GM12878 (cell line): ENCODE results near the gene RNU6-9. TPM values are rescaled to one million over a fixed set of nuclear protein-coding genes. Genes with fewer than 3 reads are reported as not detected.

ENCODE experiments used
- ATAC-seq: fragments of 200-7000 bp; cut with Tn5 transposase; 3 replicates; pipeline ENCODE4 v1.9.1; 2020; ENCODE audit warnings: mild to moderate bottlenecking, moderate library complexity
- BruUV-seq: library from RNA; stranded (reverse); fragments of 400-500 nt; replicated peaks from 2 replicates; lab custom pipeline; 2021; lab: Mats Ljungman, UMichigan
- CTCF ChIA-PET: fragments of 300-600 bp; sonication (Branson Sonifier 250); formaldehyde crosslinking; extraction: SDS; loops from one replicate; lab custom pipeline; 2021; ENCODE audit warnings: inconsistent platforms; lab: Yijun Ruan, JAX
- POLR2A ChIA-PET: fragments of 350-600 bp; formaldehyde crosslinking; extraction: SDS; loops from one replicate; lab custom pipeline; 2021; ENCODE audit warnings: inconsistent platforms; lab: Charles Lee
- RAD21 ChIA-PET: fragments of 300-600 bp; sonication (Branson Sonifier 250); formaldehyde crosslinking; loops from one replicate; lab custom pipeline; 2023; ENCODE audit warnings: antibody characterized with exemption; ENCODE audit not compliant: unreplicated experiment; lab: Charles Lee
- SMC1A ChIA-PET: fragments of 300-600 bp; sonication (Branson Sonifier 250); formaldehyde crosslinking; loops from one replicate; lab custom pipeline; 2023; ENCODE audit not compliant: unreplicated experiment, uncharacterized antibody; lab: Charles Lee
- DNase-seq: peaks from one replicate; pipeline ENCODE4 v3.0.0-alpha.2; 2011; ENCODE audit warnings: low read depth, low spot score
- FAIRE-seq: peaks from 3 replicates; lab custom pipeline; 2011; peaks lifted over from hg19 to GRCh38; lab: Jason Lieb, UNC
- H2AFZ ChIP-seq: 2 replicates; pipeline ENCODE4 v1.6.0; 2011; ENCODE audit warnings: low read depth, low read length, control low read depth; ENCODE audit not compliant: control insufficient read depth
- H3K27ac ChIP-seq: 2 replicates; pipeline ENCODE4 v1.5.1; 2011; ENCODE audit warnings: control low read depth; ENCODE audit not compliant: control insufficient read depth, insufficient read depth
- H3K27me3 ChIP-seq, 2 experiments: replicated peaks in 1 of 2; 2 replicates each; pipeline versions ENCODE4 v1.6.0 to v1.6.1; 2011; ENCODE audit warnings: low read length in 1 of 2; ENCODE audit not compliant: control insufficient read depth in 2 of 2, insufficient read depth in 2 of 2
- H3K36me3 ChIP-seq, 2 experiments: 2 replicates each; pipeline ENCODE4 v1.5.1; 2011; ENCODE audit warnings: low read length in 1 of 2; ENCODE audit not compliant: control insufficient read depth in 2 of 2, insufficient read depth in 2 of 2
- H3K4me1 ChIP-seq: 2 replicates; pipeline ENCODE4 v1.6.1; 2011; ENCODE audit warnings: mild to moderate bottlenecking, low read length, moderate library complexity, mixed read lengths; ENCODE audit not compliant: control insufficient read depth, insufficient read depth
- H3K4me2 ChIP-seq: 2 replicates; pipeline ENCODE4 v1.6.0; 2011; ENCODE audit warnings: control low read depth; ENCODE audit not compliant: control insufficient read depth, insufficient read depth
- H3K4me3 ChIP-seq: fragments of 200-600 bp; sonication (generic); 2 replicates; pipeline ENCODE4 v1.5.1; 2016
- H3K79me2 ChIP-seq: 2 replicates; pipeline ENCODE4 v1.6.0; 2011; ENCODE audit warnings: low read length; ENCODE audit not compliant: control insufficient read depth, insufficient read depth
- H3K9ac ChIP-seq: 2 replicates; pipeline ENCODE4 v1.8.0; 2011; ENCODE audit warnings: low read length, control low read depth, mixed read lengths; ENCODE audit not compliant: control insufficient read depth, insufficient read depth
- H3K9me3 ChIP-seq: replicated peaks from 3 replicates; pipeline ENCODE4 v1.5.1; 2011; ENCODE audit warnings: mild to moderate bottlenecking, low read length; ENCODE audit not compliant: control insufficient read depth, insufficient read depth
- H4K20me1 ChIP-seq: 2 replicates; pipeline ENCODE4 v1.6.0; 2011; ENCODE audit not compliant: control insufficient read depth, insufficient read depth
- BMI1 ChIP-seq: fragments of 450-650 bp; IDR thresholded peaks from 2 replicates; pipeline ENCODE4 v1.6.1; 2016; ENCODE audit warnings: mild to moderate bottlenecking, moderate library complexity, borderline replicate concordance
- MXI1 ChIP-seq: fragments of 150-350 bp; IDR thresholded peaks from 2 replicates; pipeline ENCODE4 v1.6.1; 2011; ENCODE audit warnings: low read depth, mild to moderate bottlenecking, inconsistent platforms, low read length, improper control_type of control experiment
- POLR2A ChIP-seq: IDR thresholded peaks from 2 replicates; pipeline ENCODE4 v1.6.1; 2011; ENCODE audit warnings: low read depth, mild to moderate bottlenecking, low read length
- POLR2AphosphoS2 ChIP-seq: IDR thresholded peaks from 2 replicates; pipeline ENCODE4 v1.6.1; 2011; ENCODE audit warnings: low read depth, mild to moderate bottlenecking, low read length, improper control_type of control experiment, moderate library complexity
- RFX5 ChIP-seq: IDR thresholded peaks from 2 replicates; pipeline ENCODE4 v1.6.1; 2011; ENCODE audit warnings: low read depth, low read length, improper control_type of control experiment
- TCF12 ChIP-seq: IDR thresholded peaks from 2 replicates; pipeline ENCODE4 v1.6.1; 2011; ENCODE audit warnings: low read depth, mild to moderate bottlenecking, low read length
- YY1 ChIP-seq: IDR thresholded peaks from 2 replicates; pipeline ENCODE4 v1.6.1; 2011; ENCODE audit warnings: low read depth, mild to moderate bottlenecking, low read length
- WGBS: methylation state at CpG from one replicate; pipeline ENCODE4 v1.1.6; 2016; ENCODE audit warnings: low lambda C conversion rate; ENCODE audit not compliant: insufficient replicate concordance, insufficient coverage; ENCODE audit errors: missing lambda C conversion rate; 5-methylcytosine and 5-hydroxymethylcytosine counted together
- in situ Hi-C: fragments of 300-500 bp; cut with MboI; formaldehyde crosslinking; loops from 9 replicates; pipeline ENCODE4 v1.14.3; 2018; ENCODE audit warnings: mixed read lengths
- intact Hi-C: fragments of 100-400 bp; cut with micrococcal nuclease; formaldehyde crosslinking; loops from one replicate; pipeline ENCODE4 v1.14.2; 2022; ENCODE audit not compliant: unreplicated experiment
- polyA plus RNA-seq, 11 experiments: library from polyadenylated mRNA; depleted of rRNA in 4 of 11; unstranded in 6 of 11; stranded (reverse) in 5 of 11; fragments of >200 nt; fragmentation: Nextera tagmentation in 4 of 11; fragmentation: Illumina TruSeq in 1 of 11; extraction: Ambion mirVana in 4 of 11; extraction: Trizol in 1 of 11; gene quantifications; 1 replicate in 1 of 11; 2 replicates in 10 of 11; pipeline versions ENCODE4 v1.2.1 to v1.2.3, GENCODE V29; 2011 to 2016; ENCODE audit warnings: inconsistent platforms in 2 of 11, missing spikeins in 2 of 11, low read depth in 1 of 11
- total RNA-seq, 4 experiments: library from RNA; depleted of rRNA in 3 of 4; stranded (reverse); fragments of >200 nt in 3 of 4; fragmentation: Illumina TruSeq in 1 of 4; extraction: Trizol in 1 of 4; gene quantifications; 2 replicates each; pipeline versions ENCODE4 v1.2.1 to v1.2.3, GENCODE V29; 2013 to 2021
- TF ChIP-seq, protein P1 (sequence below): IDR thresholded peaks from 2 replicates; pipeline ENCODE4 v1.6.1; 2011; ENCODE audit warnings: borderline replicate concordance, low read depth, mild to moderate bottlenecking, moderate library complexity, low read length; ENCODE audit not compliant: insufficient read depth, poor library complexity, severe bottlenecking

RNU6-9 gene
- total and polyA plus RNA-seq, 10 of the 15 experiments (the other 5 are each of a cell fraction or from before 2014, with no cell fraction given) = not detected

DNA sequence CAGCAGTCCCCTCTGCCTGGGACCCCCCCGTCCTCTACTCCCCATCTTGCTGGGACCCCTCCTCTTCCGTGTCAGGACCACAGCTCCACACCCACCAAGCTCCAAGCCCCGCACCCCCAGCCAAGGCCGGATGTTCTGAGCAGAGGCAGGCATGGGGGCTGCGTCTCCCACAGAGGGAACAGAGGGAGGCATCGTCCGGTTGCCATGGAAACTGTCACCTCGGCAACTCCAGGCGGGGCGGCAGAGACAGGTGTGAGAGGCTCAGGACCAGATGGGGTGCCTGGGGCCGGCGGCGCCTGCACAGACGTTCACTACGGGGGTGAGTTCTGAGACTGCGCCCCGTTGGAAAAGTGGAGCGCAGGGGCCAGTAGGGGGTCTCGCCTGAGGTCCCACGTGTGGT is 5.4 kb downstream of the RNU6-9 start:
- in situ Hi-C loops = no loop called here
- Histone ChIP-seq H3K4me2 (no peak overlapping the region), H3K36me3 (peaks cover 0 to 6% of the 10 kb centered on the region in 2 experiments; a peak in 2 of 4 replicates), H3K79me2 (no peaks in the 10 kb centered on the region), H3K27me3 (no peaks in the 10 kb centered on the region), H3K4me1 (no peaks in the 10 kb centered on the region), H3K9me3 (no peaks in the 10 kb centered on the region), H3K9ac (no peak overlapping the region), H2AFZ (no peak overlapping the region), H3K27ac (no peak overlapping the region), H4K20me1 (no peaks in the 10 kb centered on the region), H3K4me3 (no peak overlapping the region)
- FAIRE-seq (no peak), DNase-seq (no peak), ATAC-seq (peak; percentile 67)
- intact Hi-C loops = no loop called here
- no TSS peak for BruUV-seq
- TF ChIP-seq, protein P1, sequence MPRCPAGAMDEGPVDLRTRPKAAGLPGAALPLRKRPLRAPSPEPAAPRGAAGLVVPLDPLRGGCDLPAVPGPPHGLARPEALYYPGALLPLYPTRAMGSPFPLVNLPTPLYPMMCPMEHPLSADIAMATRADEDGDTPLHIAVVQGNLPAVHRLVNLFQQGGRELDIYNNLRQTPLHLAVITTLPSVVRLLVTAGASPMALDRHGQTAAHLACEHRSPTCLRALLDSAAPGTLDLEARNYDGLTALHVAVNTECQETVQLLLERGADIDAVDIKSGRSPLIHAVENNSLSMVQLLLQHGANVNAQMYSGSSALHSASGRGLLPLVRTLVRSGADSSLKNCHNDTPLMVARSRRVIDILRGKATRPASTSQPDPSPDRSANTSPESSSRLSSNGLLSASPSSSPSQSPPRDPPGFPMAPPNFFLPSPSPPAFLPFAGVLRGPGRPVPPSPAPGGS = no peak
- TF ChIP-seq POLR2A (0 out of 2 replicates have a peak, but pooled peaks have one; percentile 27), YY1 (no peak), MXI1 (peak; percentile 50; the same call in 1 of the 2 replicates), POLR2AphosphoS2 (no peak), TCF12 (0 out of 2 replicates have a peak, but pooled peaks have one; percentile 30), RFX5 (peak; percentile 73), BMI1 (peak; percentile 95)
- ChIA-PET POLR2A (interaction anchor here (0.6 kb wide), 1 partner anchor 27 kb away, joined by 4 read pairs; no protein-coding TSS in a partner anchor), CTCF (interaction anchor here (0.8 to 0.9 kb wide), 2 partner anchors 32 to 35 kb away, joined by 3 read pairs; no protein-coding TSS in a partner anchor), SMC1A (no interaction called here), RAD21 (no interaction called here)
- 41% methylated on average over 20 of the region's 20 CpGs for WGBS
